Stimulated activated CD8-positive, alpha-beta memory T cell treated with anti-CD3 and anti-CD28 coated beads, Interleukin-7, amount 100 ng/mL, for 24 hours (primary cell): ENCODE measurements around the gene NRL.
"Not testable (repeated sequence)": the region's sequence is repeated elsewhere in the genome, so short reads cannot be mapped to it uniquely, and the experiment has no call there.

ENCODE experiments used
- DNase-seq: peaks from one replicate; pipeline ENCODE4 v3.0.0-alpha.2; 2020; ENCODE audit warnings: low read depth

The NRL gene

DNA sequence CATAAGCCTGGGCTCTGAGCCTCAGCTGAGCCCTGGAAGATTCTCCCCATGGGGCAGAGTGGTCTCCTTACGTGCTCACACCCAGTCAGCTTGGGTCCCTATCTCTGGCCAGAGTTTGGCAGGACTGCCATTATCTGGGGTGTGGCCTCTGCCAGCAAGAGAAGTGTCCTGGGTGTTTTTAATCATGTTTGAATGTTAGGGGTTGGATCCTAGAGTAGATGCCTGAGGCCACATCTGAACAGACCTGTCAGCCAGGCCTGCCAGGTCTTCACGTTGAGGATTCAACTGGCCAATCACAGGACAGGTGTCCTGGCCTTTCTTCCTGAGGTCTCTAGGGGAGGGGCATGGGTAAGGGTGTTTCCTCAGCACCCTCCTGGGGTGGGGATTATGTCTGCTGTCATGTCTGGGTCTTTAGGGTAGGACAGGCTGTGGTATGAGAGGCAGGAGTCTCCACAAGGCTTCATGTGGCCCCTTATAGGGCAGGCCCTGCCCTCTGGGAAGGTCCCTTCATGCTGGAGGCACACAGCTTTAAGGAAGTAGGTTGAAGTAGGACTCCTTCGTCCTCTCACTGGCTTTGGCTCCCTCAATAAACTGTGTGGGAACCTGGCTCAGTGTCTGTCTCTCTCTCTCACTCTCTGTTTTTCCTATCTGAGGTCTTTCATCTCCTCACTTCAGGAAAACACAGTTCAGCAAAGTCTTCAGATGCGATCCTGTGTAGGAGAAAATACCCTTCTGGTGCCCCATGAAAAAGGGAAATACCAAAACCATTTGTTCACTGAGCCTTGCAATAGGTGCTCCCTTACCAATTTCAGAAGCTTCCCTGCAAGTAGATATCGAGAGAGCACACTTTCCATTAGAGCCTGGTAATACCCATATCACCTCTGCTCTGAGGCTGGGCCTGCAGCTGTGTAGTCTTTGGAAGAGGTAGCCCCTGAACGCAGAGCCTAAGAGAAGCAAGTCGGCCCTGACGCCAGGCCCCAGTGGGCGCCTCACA lies 9.0 kb upstream of the NRL start:
- DNase-seq = no peak

DNA sequence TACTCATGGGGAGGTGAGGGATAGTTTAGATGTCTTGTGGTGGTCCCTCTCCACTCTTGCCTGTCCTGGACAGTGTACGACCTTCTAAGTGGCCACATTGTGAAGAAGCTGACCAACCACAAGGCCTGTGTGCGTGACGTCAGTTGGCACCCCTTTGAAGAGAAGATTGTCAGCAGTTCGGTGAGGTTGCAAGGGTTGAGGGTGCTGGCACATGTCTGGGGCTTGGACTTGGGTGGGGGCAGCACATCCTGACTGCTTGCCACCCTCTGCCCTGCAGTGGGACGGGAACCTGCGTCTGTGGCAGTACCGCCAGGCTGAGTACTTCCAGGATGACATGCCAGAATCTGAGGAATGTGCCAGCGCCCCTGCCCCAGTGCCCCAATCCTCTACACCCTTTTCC lies 8.1 kb upstream of the NRL start:
- no peak for DNase-seq

DNA sequence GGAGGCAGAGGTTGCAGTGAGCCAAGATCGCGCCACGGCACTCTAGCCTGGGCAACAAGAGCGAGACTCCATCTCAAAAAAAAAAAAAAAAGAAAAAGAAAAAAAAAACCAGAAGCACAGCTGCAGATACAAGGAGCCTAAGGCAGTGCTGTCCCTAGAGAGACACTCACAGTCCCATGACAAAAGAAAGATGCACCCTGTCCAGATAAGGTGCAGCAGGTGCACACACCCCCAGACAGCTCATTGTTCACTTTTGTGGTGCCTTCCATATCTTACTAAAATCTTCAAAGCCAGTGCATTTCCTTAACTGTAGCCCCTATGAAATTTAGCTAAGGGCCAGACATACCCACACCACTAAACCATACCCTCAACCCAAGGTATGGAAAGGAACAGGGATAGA lies 7.7 kb upstream of the NRL start:
- no peak for DNase-seq

DNA sequence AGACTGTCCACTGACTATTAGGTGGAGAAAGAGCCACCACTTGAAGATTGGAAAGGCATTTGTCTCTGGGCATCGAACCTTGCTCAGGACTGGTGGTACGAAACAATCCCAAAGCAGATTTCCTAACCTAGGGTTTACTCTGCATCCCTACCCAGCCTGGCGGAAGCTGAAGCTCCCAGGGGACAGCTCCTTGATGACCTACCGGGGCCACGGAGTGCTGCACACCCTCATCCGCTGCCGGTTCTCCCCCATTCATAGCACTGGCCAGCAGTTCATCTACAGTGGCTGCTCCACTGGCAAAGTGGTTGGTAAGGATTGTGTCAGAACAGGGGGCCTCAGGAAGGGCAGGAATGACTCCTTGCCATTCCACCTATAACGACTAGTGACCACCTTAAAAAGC lies 6.5 kb upstream of the NRL start:
- DNase-seq = no peak

DNA sequence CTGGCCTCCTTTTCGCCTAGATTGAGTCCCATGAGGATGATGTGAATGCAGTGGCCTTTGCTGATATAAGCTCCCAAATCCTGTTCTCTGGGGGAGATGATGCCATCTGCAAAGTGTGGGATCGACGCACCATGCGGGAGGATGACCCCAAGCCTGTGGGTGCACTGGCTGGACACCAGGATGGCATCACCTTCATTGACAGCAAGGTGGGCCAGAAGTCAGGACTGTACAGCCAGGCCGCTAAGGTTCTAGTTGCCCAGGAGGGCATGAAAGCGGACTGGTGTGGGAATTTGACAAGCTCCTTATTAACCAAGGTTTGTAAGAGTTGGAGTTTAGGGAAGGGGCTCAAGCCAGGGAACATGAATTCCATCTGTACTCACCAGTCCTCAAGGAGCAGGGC lies 4.9 kb upstream of the NRL start:
- no peak for DNase-seq

GRCh38 chr14:24117179-24117578 lies 2.4 kb upstream of the NRL start:
- no peak for DNase-seq

DNA sequence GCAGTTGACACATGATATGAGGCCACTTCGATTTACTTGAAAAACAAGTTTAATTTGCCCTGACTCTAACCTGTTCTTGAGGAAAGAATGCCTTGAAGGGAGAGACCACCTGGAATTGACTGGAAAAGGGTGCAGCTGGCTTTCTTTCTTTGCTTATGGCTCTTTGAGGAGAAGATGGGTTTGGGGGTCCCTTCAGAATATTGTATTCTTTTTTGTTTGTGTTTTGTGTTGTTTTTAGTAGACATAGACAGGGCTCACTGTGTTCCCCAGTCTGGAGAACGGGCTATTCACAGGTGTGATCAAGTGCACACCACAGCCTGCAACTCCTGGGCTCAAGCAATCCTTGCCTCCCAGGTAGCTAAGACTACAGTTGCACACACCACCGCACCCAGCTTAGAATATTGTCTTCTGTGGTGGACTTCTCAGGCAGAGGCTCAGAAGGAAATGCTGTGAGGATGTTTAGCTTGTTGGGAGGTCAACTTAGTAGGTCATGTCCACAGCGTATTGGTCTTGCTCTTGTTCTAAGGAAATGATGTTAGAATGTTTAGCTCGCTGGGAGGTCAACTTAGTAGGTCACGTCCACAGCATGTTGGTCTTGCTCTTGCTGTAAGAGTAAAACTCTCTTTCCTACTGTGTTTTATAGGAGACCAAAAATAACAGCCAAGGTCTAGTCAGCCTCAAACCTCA lies 1.5 kb upstream of the NRL start:
- no peak for DNase-seq

DNA sequence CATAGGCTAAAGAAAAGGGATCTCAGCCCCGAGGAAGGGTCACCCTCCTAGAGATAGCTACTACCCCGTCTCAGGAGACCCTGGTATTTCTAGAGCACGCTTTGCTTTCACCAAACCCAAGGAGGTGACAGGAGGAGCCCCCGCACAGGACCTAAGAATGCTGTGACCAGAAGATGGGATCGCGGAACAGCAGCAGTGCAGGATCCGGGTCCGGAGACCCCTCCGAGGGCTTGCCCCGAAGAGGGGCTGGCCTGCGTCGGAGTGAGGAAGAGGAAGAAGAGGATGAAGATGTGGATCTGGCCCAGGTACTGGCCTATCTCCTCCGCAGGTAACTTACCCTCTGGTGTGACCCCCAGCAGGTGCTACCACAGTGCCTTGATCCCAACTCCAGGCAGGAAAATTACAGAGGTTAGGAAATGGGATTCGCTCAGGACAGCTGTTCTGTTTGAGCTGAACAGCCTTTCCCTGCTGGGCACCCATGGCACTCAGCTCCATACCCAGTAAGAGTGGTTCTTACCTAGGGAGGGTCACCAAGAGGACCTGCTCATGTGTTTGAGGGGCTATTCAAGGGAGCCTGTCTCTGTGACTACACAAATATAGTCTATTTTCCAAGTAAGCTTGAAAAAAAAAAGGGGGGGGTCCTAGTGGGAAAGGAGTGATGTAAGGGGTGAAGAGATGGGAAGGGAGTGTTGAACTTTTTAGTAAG lies 826 bp upstream of the NRL start:
- no peak for DNase-seq

DNA sequence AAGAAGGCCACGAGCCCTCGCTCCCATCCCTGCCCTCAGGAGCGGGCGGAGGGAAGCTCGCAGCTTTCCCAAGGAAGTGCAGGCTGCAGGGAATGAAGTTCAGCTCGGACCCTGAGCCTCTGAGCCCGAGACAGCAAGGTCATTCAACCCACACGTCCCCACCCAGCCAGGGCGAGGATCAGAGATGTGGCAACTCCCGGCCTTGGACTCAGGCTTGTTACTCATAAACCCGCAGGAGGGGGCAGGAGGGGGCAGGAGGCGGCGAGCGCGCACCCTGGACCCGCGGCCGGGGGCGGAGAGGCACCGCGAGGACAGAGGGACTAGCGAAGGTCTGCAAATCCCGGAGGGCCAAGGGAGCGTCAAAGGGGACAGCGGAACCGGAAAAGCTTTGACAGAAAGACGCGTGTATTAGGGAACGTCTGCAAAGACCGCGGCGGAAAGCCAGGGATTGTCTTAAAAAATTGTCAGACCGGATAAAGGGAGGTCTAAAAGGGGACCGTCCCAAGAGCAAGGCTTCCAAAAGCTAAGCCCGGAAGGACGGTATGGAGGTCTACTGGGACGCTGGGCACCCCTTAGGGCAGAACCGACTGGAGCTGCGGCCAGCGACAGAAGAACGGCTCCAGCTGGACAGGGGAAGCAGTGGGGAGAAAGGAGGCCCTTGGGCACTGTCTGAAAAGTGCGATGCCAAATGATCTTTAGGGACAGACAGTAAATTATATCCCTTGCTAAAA lies 783 bp downstream of the NRL start:
- peak; percentile 55 for DNase-seq

GRCh38 chr14:24113379-24113800 lies 1.4 kb downstream of the NRL start:
- no peak for DNase-seq

GRCh38 chr14:24110523-24110922 lies 4.2 kb downstream of the NRL start:
- no peak for DNase-seq

- no peak for DNase-seq
These were observed 4.7 kb downstream of the NRL start for GRCh38 chr14:24110060-24110459.

DNA sequence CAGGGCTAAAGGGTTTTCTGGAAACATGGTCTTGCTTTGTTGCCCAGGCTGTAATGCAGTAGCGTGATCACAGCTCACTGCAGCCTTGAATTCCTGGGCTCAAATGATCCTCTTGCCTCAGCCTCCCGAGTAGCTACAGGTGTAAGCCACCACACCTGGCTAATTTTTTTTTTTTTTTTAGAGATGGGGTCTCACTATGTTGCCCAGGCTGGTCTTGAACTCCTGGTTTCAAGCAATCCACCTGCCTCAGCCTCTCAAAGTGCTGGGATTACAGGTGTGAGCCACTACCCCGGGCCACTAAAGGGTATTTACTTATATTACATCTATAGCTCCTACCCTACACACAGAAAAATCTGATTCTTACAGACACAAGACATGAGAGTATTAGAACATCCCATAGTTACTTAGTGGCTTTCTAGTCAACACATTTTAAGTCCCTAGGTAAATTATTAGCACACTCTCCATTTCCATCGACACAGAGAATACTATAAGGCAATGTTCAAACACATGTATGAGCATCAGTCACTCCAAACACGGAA lies 6.3 kb downstream of the NRL start:
- no peak for DNase-seq

DNA sequence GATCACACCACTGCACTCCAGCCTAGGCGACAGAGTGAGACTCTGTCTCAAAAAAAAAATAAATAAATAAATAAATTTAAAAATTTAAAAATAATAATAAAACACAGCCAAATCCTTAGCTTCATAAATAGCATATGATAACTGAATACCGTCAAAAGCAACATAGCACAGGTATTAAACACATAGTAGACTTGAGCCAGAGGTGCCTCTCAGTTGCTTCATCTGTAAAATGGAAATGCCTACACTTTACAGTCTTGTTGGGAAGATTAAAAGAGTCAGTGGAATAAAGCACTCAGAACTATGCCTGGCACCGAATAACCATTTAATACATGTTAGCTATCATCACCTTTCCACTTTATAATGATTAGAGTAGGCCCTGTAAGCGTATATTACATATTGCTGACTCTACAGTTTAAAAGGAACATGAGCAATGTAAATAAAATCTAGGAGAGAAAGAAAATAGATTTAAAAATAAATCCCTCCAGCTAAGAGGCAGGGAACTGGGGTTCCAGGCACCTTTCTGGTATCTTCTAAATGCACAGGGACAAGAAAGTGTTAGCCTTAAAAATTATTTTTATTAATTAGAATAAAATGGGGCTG lies 8.0 kb downstream of the NRL start:
- DNase-seq = no peak

DNA sequence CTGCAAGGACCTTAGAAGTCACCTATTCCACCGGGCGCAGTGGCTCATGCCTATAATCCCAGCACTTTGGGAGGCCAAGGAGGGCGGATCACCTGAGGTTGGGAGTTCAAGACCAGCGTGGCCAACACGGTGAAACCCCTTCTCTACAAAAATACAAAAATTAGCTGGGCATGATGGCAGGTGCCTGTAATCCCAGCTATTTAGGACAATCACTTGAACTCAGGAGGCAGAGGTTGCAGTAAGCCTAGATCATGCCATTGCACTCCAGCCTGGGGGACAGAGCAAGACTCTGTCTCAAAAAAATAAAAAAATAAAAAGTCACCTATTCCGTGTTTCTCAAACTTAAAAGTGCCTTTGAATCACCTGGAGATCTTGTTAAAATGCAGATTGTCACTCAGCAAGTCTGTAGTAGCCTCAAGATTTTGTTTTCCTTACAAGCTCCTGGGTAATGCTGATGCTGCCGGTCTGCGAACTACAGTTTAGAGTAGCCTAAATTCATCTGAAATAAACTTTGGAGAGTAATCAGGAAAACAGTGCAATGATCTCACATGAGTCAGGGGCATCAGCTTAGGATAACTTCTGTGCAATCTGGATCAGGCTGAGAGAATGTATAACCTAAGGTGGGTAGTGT lies 9.0 kb downstream of the NRL start:
- DNase-seq = not testable (repeated sequence)

DNA sequence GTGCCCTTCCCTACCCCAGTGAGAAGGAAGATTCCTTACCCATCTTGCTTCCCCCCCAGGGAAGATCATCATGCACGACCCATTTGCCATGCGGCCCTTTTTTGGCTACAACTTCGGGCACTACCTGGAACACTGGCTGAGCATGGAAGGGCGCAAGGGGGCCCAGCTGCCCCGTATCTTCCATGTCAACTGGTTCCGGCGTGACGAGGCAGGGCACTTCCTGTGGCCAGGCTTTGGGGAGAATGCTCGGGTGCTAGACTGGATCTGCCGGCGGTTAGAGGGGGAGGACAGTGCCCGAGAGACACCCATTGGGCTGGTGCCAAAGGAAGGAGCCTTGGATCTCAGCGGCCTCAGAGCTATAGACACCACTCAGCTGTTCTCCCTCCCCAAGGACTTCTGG lies 11.3 kb downstream of the NRL start:
- DNase-seq = no peak

GRCh38 chr14:24102357-24103048 lies 12.2 kb downstream of the NRL start:
- DNase-seq = no peak

GRCh38 chr14:24100982-24101494 lies 13.7 kb downstream of the NRL start:
- DNase-seq = no peak

DNA sequence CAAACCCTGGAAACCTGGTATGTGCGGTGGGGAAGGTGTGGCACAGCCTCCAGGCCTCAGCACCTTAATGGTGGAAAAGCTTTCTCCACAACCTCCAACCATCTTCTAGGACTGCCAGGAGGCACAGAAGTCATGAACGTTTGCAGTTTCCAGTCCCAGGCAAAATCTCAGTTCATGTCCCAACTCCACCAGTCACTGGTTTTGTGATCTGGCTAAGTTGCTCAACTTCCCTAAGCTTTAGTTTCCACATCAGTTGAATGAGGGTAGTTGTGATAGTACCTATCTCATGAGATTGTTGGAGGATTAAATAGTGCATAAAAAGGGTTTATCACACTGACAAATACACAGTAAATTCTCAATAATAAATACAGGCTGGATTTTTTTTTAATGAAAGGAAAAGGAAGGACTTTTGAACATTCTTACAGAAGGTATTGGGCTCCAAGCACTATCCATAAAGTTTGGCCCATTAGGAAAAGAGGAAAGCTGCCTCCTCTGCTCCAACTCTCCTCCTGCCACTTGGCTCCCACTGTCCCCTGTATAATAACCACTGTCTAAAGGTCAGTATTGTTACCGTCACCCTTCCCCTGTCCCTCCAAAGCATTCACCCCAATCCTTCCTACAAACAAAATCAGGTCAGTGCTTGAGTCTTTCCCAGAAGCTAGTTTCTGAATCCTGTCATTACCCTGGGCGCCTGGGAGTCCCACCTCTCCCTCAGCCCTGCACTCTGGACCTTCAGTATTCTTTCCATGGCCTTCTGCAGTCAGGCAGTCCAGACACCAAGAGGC lies 14.4 kb downstream of the NRL start:
- DNase-seq = no peak
